Neural progenitor cell (in vitro differentiated cells): ENCODE results near the gene TNRC18. TPM values are rescaled to one million over a fixed set of nuclear protein-coding genes. Genes with fewer than 3 reads are reported as not detected.
A peak's percentile ranks its signal among the peaks of the same experiment; 100 is the strongest.
"Not testable (repeated sequence)": the region's sequence is repeated elsewhere in the genome, so short reads cannot be mapped to it uniquely, and the experiment has no call there.

Source experiments
- DNase-seq: peaks from one replicate; pipeline ENCODE4 v3.0.0-alpha.2; 2016; ENCODE audit warnings: low spot score
- H2AFZ ChIP-seq: fragments of 200-600 bp; sonication (generic); replicated peaks from 2 replicates; pipeline ENCODE4 v1.6.1; 2016; ENCODE audit warnings: antibody characterized with exemption
- H3F3A ChIP-seq: fragments of 200-600 bp; sonication (generic); 2 replicates; pipeline ENCODE4 v1.6.1; 2016; ENCODE audit warnings: antibody characterized with exemption, low read depth
- H3K27ac ChIP-seq: fragments of 200-600 bp; sonication (generic); 2 replicates; pipeline ENCODE4 v1.5.1; 2016; ENCODE audit warnings: mild to moderate bottlenecking
- H3K27me3 ChIP-seq: fragments of 200-600 bp; sonication (generic); 2 replicates; pipeline ENCODE4 v1.6.1; 2016; ENCODE audit warnings: mild to moderate bottlenecking, moderate library complexity
- H3K36me3 ChIP-seq: fragments of 200-600 bp; sonication (generic); 2 replicates; pipeline ENCODE4 v1.5.1; 2016
- H3K4me1 ChIP-seq: fragments of 200-600 bp; sonication (generic); 2 replicates; pipeline ENCODE4 v1.6.1; 2016; ENCODE audit warnings: mixed run types
- H3K4me2 ChIP-seq: fragments of 200-600 bp; sonication (generic); 2 replicates; pipeline ENCODE4 v1.6.1; 2016
- H3K4me3 ChIP-seq: fragments of 200-600 bp; sonication (generic); 2 replicates; pipeline ENCODE4 v1.5.1; 2016
- H3K79me2 ChIP-seq: fragments of 200-600 bp; sonication (generic); 2 replicates; pipeline ENCODE4 v1.6.1; 2016; ENCODE audit warnings: low read depth
- H3K9ac ChIP-seq: fragments of 200-600 bp; sonication (generic); 2 replicates; pipeline ENCODE4 v1.6.1; 2016
- H3K9me3 ChIP-seq: fragments of 200-600 bp; sonication (generic); 2 replicates; pipeline ENCODE4 v1.5.1; 2016; ENCODE audit warnings: low read depth
- H4K20me1 ChIP-seq: fragments of 200-600 bp; sonication (generic); 2 replicates; pipeline ENCODE4 v1.6.1; 2016; ENCODE audit warnings: low read depth
- H3K27ac Mint-ChIP-seq: 3 replicates; pipeline ENCODE4 v1.8.0; 2021; ENCODE audit warnings: mixed read lengths
- H3K27me3 Mint-ChIP-seq: 2 replicates; pipeline ENCODE4 v1.8.0; 2022; ENCODE audit warnings: low read depth, mild to moderate bottlenecking, inconsistent platforms, moderate library complexity, mixed read lengths; ENCODE audit not compliant: insufficient read depth
- H3K36me3 Mint-ChIP-seq: 3 replicates; pipeline ENCODE4 v1.8.0; 2021; ENCODE audit warnings: mixed read lengths
- H3K4me1 Mint-ChIP-seq: 3 replicates; pipeline ENCODE4 v1.8.0; 2021; ENCODE audit warnings: mixed read lengths
- H3K4me3 Mint-ChIP-seq: 3 replicates; pipeline ENCODE4 v1.8.0; 2021; ENCODE audit warnings: mild to moderate bottlenecking, moderate library complexity, mixed read lengths
- H3K9me3 Mint-ChIP-seq: 3 replicates; pipeline ENCODE4 v1.8.0; 2020; ENCODE audit warnings: mixed read lengths
- EZH2 ChIP-seq: fragments of 200-600 bp; sonication (generic); IDR thresholded peaks from 2 replicates; pipeline ENCODE4 v1.6.1; 2017; ENCODE audit warnings: antibody characterized with exemption, mild to moderate bottlenecking, moderate library complexity
- EZH2phosphoT487 ChIP-seq: fragments of 200-600 bp; sonication (generic); IDR thresholded peaks from 2 replicates; pipeline ENCODE4 v1.6.1; 2017; ENCODE audit warnings: antibody characterized with exemption
- total RNA-seq: library from RNA; depleted of rRNA; stranded (reverse); fragments of >200 nt; gene quantifications from 2 replicates; pipeline ENCODE4 v1.2.3, GENCODE V29; 2015; ENCODE audit warnings: low replicate concordance
- TF ChIP-seq, protein P1 (sequence below): fragments of 200-600 bp; sonication (generic); IDR thresholded peaks from 2 replicates; pipeline ENCODE4 v1.5.1; 2017; ENCODE audit warnings: antibody characterized with exemption, mild to moderate bottlenecking

The TNRC18 gene
- total RNA-seq, 1 donor from 2014 or later = 16.1 TPM

- Mint-ChIP-seq H3K27me3 (peaks cover 4% of the 10 kb centered on the region), H3K4me3 (no peak overlapping the region), H3K4me1 (peaks cover 4% of the 10 kb centered on the region), H3K27ac (peak overlapping the region; percentile 76), H3K9me3 (no peaks in the 10 kb centered on the region), H3K36me3 (no peaks in the 10 kb centered on the region)
- Histone ChIP-seq H3K9ac (no peak overlapping the region), H4K20me1 (peaks cover 2% of the 10 kb centered on the region), H3K4me2 (no peak overlapping the region), H3K9me3 (no peaks in the 10 kb centered on the region), H3K4me1 (no peaks in the 10 kb centered on the region), H3K79me2 (no peaks in the 10 kb centered on the region), H3K27me3 (peaks cover 19% of the 10 kb centered on the region), H2AFZ (no peak overlapping the region), H3F3A (no peaks in the 10 kb centered on the region), H3K4me3 (no peak overlapping the region), H3K27ac (no peak overlapping the region), H3K36me3 (no peaks in the 10 kb centered on the region)
- TF ChIP-seq, protein P1, sequence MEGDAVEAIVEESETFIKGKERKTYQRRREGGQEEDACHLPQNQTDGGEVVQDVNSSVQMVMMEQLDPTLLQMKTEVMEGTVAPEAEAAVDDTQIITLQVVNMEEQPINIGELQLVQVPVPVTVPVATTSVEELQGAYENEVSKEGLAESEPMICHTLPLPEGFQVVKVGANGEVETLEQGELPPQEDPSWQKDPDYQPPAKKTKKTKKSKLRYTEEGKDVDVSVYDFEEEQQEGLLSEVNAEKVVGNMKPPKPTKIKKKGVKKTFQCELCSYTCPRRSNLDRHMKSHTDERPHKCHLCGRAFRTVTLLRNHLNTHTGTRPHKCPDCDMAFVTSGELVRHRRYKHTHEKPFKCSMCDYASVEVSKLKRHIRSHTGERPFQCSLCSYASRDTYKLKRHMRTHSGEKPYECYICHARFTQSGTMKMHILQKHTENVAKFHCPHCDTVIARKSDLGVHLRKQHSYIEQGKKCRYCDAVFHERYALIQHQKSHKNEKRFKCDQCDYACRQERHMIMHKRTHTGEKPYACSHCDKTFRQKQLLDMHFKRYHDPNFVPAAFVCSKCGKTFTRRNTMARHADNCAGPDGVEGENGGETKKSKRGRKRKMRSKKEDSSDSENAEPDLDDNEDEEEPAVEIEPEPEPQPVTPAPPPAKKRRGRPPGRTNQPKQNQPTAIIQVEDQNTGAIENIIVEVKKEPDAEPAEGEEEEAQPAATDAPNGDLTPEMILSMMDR = no peak
- no peak for TF ChIP-seq EZH2phosphoT487
- no peak for TF ChIP-seq EZH2
- DNase-seq = no peak
Measured at GRCh38 chr7:5278766-5279165, 144.9 kb downstream of the TNRC18 start.

GRCh38 chr7:5276611-5277010 is 147.0 kb downstream of the TNRC18 start:
- TF ChIP-seq EZH2phosphoT487 (no peak), EZH2 (no peak)
- TF ChIP-seq, protein P1 = no peak
- Mint-ChIP-seq H3K27ac (no peak overlapping the region), H3K4me1 (peaks cover 4% of the 10 kb centered on the region), H3K4me3 (no peak overlapping the region), H3K9me3 (no peaks in the 10 kb centered on the region), H3K27me3 (peaks cover 13% of the 10 kb centered on the region), H3K36me3 (no peaks in the 10 kb centered on the region)
- Histone ChIP-seq H3F3A (no peaks in the 10 kb centered on the region), H3K79me2 (no peaks in the 10 kb centered on the region), H3K36me3 (no peaks in the 10 kb centered on the region), H3K27ac (no peak overlapping the region), H3K4me1 (no peaks in the 10 kb centered on the region), H3K4me2 (no peak overlapping the region), H3K9ac (no peak overlapping the region), H4K20me1 (no peaks in the 10 kb centered on the region), H3K27me3 (peaks cover 7% of the 10 kb centered on the region), H3K9me3 (no peaks in the 10 kb centered on the region), H3K4me3 (no peak overlapping the region), H2AFZ (no peak overlapping the region)
- no peak for DNase-seq

- not testable (repeated sequence) for H3K27ac Mint-ChIP-seq
Measured at GRCh38 chr7:5276123-5276522, 147.5 kb downstream of the TNRC18 start.

DNA sequence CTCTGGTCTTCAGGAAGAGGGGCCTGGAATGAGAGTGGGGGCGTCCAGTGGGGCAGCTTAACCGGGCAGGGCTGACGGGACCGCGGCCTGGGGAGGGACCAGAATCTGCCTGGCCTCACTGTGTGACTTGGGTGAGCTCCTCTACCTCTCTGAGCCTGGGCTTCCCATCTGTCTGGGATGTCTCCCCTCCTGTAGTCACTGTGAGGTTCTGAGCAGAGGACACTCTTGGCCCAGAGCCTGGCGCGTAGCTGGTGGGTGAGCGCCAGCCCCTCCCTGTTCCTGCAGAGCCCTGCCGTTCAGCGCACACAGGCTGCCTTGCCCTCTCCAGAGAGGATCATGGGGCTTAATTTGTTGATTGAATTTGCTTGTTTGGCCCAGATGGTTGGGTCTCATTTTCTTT is 148.1 kb downstream of the TNRC18 start:
- H2AFZ ChIP-seq, H3K27me3 ChIP-seq, H3K4me1 ChIP-seq, H3K4me3 ChIP-seq, DNase-seq, H3K27ac ChIP-seq, H3F3A ChIP-seq, H3K4me2 ChIP-seq, H3K36me3 Mint-ChIP-seq, H3K9ac ChIP-seq, H3K4me1 Mint-ChIP-seq, H3K4me3 Mint-ChIP-seq, H3K27ac Mint-ChIP-seq, H4K20me1 ChIP-seq, H3K9me3 Mint-ChIP-seq, H3K79me2 ChIP-seq, H3K9me3 ChIP-seq, H3K36me3 ChIP-seq: not testable (repeated sequence)
- H3K27me3 Mint-ChIP-seq = peaks cover 14% of the 10 kb centered on the region

More at GRCh38 chr7:5276123-5276522, 147.5 kb downstream of the TNRC18 start:
- not testable (repeated sequence) for H3K36me3 Mint-ChIP-seq, H3K4me2 ChIP-seq, H3K27ac ChIP-seq, DNase-seq, H3K36me3 ChIP-seq, H3K9me3 ChIP-seq, H3K4me1 ChIP-seq, H3F3A ChIP-seq, H3K9ac ChIP-seq, H3K9me3 Mint-ChIP-seq, H3K4me3 Mint-ChIP-seq, H3K27me3 ChIP-seq, H3K79me2 ChIP-seq, H4K20me1 ChIP-seq, H3K4me1 Mint-ChIP-seq, H2AFZ ChIP-seq, H3K4me3 ChIP-seq
- H3K27me3 Mint-ChIP-seq = peaks cover 13% of the 10 kb centered on the region

DNA sequence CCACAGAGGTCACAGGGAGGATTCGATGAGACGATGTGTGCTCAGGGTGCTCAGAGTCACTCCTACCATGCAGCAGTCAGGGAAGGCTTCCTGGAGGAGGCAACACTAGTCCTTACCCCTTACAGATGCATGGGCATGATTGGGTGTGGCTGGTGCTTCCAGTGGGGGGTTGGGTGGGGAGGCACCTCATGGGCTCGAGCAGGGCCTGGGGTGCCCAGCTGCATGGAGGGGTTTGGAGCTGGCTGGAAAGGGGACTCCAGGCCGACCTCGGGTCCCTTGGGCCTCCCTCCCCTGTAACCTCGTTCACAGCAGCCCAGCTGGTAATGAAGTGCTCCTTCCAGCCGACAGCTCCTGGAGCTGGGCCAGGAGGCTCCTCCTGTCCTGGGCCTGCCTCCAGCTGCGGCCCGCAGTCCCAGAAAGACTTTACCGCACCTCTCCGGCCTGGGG is 148.6 kb downstream of the TNRC18 start:
- H4K20me1 ChIP-seq, H3K4me3 ChIP-seq, H3K9ac ChIP-seq, DNase-seq, H2AFZ ChIP-seq, H3K27me3 ChIP-seq, H3K36me3 ChIP-seq, H3K36me3 Mint-ChIP-seq, H3K27ac ChIP-seq, H3K4me3 Mint-ChIP-seq, H3K4me2 ChIP-seq, H3K9me3 Mint-ChIP-seq, H3F3A ChIP-seq, H3K27ac Mint-ChIP-seq, H3K9me3 ChIP-seq, H3K79me2 ChIP-seq, H3K4me1 ChIP-seq: not testable (repeated sequence)
- Mint-ChIP-seq H3K4me1 (peaks cover 11% of the 10 kb centered on the region), H3K27me3 (peaks cover 17% of the 10 kb centered on the region)
